ENCODE data around the gene HSPB6.

Gene HSPB6

DNA sequence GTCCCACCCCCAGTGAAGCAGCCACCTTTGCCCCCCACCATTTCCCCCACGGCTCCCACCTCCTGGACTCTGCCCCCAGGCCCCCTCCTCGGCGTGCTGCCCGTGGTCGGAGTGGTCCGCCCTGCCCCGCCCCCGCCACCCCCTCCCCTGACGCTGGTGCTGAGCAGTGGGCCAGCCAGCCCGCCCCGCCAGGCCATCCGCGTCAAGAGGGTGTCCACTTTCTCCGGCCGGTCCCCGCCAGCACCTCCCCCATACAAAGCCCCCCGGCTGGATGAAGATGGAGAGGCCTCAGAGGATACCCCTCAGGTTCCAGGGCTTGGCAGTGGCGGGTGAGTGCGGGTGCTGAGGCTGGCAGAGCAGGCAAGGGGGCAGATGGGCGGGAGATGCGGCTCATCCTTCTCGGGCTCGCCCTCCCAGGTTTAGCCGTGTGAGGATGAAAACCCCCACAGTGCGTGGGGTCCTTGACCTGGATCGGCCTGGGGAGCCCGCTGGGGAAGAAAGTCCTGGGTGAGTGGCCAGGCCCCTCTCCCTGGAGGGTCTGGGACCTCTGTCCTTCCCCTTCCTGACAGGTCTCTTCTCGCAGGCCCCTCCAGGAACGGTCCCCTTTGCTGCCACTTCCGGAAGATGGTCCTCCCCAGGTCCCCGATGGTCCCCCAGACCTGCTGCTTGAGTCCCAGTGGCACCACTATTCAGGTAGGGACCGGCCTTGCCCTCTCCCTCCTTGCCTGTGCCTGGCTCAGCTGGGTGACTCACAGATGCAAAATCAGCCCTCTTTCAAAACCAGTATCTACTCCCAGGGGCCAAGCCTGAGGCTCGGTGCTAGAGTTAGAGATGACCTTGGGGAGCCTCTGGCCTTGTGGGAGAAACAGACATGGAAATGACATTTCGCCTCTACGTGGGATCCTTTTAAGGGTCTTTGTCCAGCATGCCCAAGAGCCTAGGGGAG, 23.4 kb downstream of the HSPB6 start:
- peak; percentile 24; the same call in 1 of the 2 replicates for TF ChIP-seq POLR2AphosphoS5 (IDR thresholded peaks at IDR 0.05; ENCODE audit: low read depth, low read length)
- TF ChIP-seq, protein P1, sequence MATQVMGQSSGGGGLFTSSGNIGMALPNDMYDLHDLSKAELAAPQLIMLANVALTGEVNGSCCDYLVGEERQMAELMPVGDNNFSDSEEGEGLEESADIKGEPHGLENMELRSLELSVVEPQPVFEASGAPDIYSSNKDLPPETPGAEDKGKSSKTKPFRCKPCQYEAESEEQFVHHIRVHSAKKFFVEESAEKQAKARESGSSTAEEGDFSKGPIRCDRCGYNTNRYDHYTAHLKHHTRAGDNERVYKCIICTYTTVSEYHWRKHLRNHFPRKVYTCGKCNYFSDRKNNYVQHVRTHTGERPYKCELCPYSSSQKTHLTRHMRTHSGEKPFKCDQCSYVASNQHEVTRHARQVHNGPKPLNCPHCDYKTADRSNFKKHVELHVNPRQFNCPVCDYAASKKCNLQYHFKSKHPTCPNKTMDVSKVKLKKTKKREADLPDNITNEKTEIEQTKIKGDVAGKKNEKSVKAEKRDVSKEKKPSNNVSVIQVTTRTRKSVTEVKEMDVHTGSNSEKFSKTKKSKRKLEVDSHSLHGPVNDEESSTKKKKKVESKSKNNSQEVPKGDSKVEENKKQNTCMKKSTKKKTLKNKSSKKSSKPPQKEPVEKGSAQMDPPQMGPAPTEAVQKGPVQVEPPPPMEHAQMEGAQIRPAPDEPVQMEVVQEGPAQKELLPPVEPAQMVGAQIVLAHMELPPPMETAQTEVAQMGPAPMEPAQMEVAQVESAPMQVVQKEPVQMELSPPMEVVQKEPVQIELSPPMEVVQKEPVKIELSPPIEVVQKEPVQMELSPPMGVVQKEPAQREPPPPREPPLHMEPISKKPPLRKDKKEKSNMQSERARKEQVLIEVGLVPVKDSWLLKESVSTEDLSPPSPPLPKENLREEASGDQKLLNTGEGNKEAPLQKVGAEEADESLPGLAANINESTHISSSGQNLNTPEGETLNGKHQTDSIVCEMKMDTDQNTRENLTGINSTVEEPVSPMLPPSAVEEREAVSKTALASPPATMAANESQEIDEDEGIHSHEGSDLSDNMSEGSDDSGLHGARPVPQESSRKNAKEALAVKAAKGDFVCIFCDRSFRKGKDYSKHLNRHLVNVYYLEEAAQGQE (IDR thresholded peaks at IDR 0.05; ENCODE audit: insufficient read depth in 1 of 2, low read depth in 2 of 2, low read length in 2 of 2), result no peak

DNA sequence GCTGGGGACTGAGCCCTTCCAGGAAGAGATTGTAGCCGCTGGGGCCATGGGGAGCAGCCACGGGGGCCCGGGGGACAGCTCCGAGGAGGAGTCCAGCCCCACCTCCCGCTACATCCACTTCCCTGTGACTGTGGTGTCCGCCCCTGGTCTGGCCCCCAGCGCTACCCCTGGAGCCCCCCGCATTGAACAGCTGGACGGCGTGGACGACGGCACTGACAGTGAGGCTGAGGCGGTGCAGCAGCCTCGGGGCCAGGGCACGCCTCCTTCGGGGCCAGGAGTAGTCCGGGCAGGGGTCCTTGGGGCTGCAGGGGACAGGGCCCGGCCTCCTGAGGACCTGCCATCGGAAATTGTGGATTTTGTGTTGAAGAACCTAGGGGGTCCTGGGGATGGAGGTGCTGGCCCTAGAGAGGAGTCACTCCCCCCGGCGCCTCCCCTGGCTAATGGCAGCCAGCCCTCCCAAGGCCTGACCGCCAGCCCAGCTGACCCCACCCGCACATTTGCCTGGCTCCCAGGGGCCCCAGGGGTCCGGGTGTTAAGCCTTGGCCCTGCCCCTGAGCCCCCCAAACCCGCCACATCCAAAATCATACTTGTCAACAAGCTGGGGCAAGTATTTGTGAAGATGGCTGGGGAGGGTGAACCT, 24.2 kb downstream of the HSPB6 start:
- no peak for TF ChIP-seq TAF1 (IDR thresholded peaks at IDR 0.05; ENCODE audit: borderline replicate concordance, insufficient read depth, low read length)
- TF ChIP-seq, protein P1 (IDR thresholded peaks at IDR 0.05; ENCODE audit: insufficient read depth in 1 of 2, low read depth in 2 of 2, low read length in 2 of 2), result no peak
- no peak for TF ChIP-seq POLR2AphosphoS5 (IDR thresholded peaks at IDR 0.05; ENCODE audit: low read depth, low read length)
- TF ChIP-seq FOXP2 (optimal IDR thresholded peaks at IDR 0.05; ENCODE audit: borderline replicate concordance, extremely low read depth, extremely low read length, insufficient read depth), result no peak
- no peak for TF ChIP-seq SIN3A (IDR thresholded peaks at IDR 0.05; ENCODE audit: borderline replicate concordance, insufficient read depth, low read length)

DNA sequence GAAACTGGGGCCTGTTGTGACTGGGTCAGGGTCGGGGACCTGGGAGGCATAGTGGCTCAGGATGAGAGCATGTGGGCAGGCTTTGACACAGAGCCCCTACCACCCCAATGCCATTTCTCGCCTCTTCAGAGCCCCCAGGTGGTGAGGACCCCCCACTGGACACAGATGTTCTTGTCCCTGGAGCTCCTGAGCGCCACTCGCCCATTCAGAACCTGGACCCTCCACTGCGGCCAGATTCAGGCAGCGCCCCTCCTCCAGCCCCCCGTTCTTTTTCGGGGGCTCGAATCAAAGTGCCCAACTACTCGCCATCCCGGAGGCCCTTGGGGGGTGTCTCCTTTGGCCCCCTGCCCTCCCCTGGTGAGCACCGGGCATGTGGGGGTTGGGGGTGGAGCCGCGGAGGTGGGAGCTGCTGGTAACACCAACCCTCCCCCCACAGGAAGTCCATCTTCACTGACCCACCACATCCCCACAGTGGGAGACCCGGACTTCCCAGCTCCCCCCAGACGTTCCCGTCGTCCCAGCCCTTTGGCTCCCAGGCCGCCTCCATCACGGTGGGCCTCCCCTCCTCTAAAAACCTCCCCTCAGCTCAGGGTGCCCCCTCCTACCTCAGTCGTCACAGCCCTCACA, 24.9 kb downstream of the HSPB6 start:
- TF ChIP-seq POLR2AphosphoS5 (IDR thresholded peaks at IDR 0.05; ENCODE audit: low read depth, low read length) (no peak), SIN3A (IDR thresholded peaks at IDR 0.05; ENCODE audit: borderline replicate concordance, insufficient read depth, low read length) (no peak)

DNA sequence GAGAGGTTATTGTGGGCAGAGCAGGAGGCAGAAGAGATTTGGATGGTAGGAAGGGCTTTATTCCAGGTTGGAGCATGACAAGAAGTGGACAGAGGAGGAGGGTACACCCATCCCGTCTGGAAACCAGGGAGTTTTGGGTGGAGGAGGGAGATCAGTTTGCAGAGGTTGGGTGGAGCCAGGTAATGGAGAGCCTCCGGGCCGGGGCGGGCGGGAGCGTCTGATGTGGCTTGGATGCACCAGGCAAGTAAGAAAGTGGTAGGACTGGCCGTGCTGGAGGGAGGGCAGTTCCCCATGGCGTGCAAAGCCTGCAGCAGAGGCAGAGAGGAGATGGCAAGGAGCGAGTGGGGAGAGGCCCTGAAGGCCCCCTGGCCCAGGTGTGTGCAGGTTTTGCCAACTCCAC, 25.5 kb downstream of the HSPB6 start:
- TF ChIP-seq SIN3A (IDR thresholded peaks at IDR 0.05; ENCODE audit: borderline replicate concordance, insufficient read depth, low read length) (no peak), POLR2AphosphoS5 (IDR thresholded peaks at IDR 0.05; ENCODE audit: low read depth, low read length) (no peak), FOXP2 (optimal IDR thresholded peaks at IDR 0.05; ENCODE audit: borderline replicate concordance, extremely low read depth, extremely low read length, insufficient read depth) (no peak), TAF1 (IDR thresholded peaks at IDR 0.05; ENCODE audit: borderline replicate concordance, insufficient read depth, low read length) (no peak)
- TF ChIP-seq, protein P1 (IDR thresholded peaks at IDR 0.05; ENCODE audit: insufficient read depth in 1 of 2, low read depth in 2 of 2, low read length in 2 of 2), result no peak

DNA sequence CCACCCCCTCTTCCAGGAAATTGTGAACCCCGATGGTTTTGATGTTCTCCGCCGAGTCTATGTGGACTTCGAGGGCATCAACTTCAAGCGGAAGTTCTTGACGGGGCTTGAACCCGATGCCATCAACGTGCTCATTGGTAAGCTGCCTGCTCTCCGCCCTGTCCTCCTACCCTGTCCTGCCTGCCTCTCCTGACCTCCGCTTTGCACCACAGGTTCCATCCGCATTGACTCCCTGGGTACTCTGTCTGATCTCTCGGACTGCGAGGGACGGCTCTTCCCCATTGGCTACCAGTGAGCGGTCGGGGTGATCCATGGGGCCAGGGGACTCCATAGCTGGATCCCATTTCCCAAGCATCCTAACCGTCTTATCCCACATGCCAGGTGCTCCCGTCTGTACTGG, 26.5 kb downstream of the HSPB6 start:
- no peak for TF ChIP-seq POLR2AphosphoS5 (IDR thresholded peaks at IDR 0.05; ENCODE audit: low read depth, low read length)
- no peak for TF ChIP-seq TAF1 (IDR thresholded peaks at IDR 0.05; ENCODE audit: borderline replicate concordance, insufficient read depth, low read length)
- TF ChIP-seq FOXP2 (optimal IDR thresholded peaks at IDR 0.05; ENCODE audit: borderline replicate concordance, extremely low read depth, extremely low read length, insufficient read depth), result no peak
- TF ChIP-seq SIN3A (IDR thresholded peaks at IDR 0.05; ENCODE audit: borderline replicate concordance, insufficient read depth, low read length), result no peak
- TF ChIP-seq, protein P1 (IDR thresholded peaks at IDR 0.05; ENCODE audit: insufficient read depth in 1 of 2, low read depth in 2 of 2, low read length in 2 of 2), result no peak
